GDM1 (cell line): ENCODE results near the gene LRP4.

Experiments
- DNase-seq: peaks from one replicate; lab custom pipeline; 2025; lab: John Stamatoyannopoulos, UW

Gene LRP4

DNA sequence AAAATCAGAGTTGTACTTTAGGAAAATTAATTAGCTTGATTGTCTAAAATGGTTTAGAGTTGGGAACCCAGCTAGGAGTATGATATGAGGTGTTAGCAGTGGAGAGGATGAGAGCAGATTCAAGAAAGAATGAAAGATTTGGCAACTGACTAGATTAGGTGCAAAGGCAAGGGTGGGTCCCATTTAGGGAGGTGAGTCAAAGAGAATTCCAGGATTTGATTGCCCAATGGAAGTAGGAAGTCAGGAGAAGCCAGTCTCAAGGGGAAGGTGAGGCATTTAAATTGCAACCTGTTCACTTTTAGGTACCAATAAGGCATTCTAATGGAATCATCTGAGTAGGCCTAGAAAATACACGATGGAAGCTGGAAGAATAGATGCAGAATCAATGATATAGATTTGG, 68.7 kb downstream of the LRP4 start:
- DNase-seq = no peak

DNA sequence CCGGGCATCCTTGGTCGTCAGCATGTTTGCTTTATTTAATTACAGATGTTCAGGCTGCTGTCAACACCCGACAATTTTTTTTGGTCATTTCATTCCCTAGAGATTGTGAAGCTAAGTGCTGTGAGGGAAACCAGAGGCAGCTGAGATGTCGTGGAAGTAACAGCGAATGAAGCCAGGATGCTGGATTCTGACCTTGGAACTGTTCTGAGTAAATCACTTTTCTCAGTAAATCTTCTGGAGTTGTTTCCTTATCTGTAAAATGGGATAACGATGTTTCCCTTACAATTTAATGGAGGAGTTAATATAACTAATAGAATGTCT, 71.9 kb downstream of the LRP4 start:
- DNase-seq = no peak

DNA sequence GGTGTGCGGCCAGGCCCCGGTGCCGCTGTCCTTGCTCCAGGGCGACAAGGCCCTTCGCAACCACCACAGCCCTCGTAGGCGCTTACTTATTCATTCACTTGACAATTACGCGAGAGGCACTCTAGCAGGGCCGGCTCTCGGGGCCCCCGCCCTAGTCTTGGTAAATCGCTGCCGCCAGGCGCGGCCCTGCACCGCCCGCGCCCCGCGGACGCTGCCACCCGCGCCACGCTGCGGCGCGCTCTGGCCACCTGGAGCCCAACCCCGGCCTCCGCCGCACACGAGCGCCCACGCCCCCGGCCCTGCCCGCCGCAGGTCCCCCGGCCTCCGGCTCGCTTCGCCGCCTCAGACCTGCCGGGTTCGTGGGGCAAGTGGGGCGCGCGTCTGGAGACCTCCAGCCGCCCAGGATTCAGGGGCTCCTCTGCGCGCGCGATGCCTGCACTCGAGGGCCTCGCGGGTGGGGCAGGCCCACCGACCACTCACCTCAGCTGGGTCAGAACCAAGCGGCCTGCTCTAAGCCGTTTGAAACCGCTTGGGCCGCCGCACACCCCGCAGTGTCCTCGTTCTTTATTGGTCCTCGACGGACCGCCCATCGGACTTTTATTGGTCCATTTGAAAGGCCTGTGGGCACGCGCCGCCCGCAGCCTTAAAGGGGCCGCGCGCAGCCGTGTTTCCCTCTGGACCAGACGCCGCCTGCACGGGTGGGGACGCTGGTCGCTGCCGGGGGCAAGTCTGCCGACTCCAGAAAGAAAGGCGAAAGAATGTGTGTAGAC, 72.4 kb downstream of the LRP4 start, which contains the start of gene CKAP5:
TSS of gene CKAP5 (minus strand) at position 541 of the 770 bp plus-strand sequence. CDS start 25,049 bp downstream, outside the sequence.
- DNase-seq = peak; percentile 74

DNA sequence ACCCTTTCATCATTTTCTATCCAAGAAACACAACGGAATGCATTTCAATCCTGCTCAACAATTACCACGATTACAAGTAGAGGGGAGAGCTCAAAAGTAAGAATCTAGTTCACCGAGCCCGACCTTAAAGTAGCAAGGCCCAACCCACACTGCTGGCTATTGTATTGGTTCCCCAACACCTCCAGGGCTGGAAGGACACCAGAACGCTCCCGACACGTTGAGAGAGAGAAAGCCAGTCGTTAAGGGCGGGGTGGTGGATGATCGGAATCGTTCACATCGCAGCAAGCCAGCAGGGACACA, 73.0 kb downstream of the LRP4 start:
- DNase-seq = no peak

DNA sequence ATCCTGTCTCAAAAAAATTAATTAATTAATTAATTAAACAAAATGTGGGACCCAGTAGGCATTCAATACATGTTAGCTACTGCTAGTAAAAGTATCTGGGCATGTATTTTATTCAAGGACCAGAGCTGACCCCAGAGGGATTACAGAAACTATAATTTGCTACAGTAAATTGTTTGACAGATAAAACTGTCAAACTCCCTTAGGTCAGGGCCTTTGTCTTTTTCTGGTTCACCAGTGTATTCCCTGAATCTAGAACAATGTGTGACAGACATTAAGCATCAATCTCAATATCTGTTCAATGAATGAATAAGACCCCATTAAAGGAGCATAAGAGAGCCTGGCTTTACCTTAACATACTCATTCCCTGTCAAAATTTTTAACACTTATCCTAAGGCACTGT, 78.2 kb downstream of the LRP4 start:
- DNase-seq = no peak

DNA sequence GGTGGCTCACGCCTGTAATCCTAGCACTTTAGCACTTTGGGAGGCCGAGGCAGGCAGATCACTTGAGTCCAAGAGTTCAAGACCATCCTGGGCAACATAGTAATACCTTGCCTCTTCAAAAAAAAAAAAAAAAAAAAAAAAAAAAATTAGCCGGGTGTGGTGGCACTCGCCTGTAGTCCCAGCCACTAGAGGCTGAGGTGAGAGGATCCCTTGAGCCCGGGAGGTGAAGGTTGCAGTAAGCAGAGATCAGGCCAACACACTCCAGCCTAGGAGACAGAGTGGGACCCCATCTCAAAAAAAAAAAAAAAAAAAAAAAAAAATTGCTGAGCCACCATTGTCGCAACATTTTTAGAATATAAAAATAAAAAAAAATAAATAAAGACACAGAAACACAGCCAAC, 79.8 kb downstream of the LRP4 start:
- DNase-seq = no peak

DNA sequence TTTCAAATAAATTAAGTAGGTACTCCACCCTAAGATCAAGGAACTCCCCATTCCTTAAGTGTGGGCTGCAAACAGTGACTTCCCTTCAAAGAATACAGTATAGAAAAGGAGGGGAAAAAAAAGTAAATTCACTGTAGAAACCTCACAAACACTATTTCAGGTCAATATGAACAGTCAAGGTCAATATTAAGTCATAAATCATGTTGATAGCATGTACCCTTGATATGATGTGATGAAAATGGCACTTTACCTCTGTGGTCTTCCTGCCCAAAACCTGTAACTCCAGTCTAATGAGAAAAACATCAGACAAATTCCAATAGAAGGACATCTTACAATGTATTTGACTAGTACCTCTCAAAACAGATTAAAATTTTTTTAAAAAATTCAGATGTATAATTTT, 80.5 kb downstream of the LRP4 start:
- no peak for DNase-seq

DNA sequence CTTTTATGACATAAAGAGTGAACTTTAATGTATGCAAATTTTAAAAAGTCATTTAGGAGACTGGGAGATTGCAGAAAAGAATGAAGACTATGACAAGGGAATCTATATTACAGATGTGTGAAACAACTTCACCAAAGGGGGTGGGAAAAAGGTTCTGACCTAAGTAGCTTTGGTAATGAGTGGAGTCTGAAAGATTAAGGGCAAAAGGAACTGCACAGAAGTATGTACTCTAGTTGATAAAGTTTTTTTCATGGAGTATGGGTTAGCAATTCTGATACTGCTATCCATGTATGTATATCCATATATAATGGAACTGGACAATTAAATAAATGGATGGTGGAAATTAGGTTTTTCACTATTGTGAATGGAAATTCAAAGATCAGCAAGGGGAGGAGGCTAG, 81.5 kb downstream of the LRP4 start:
- DNase-seq = no peak

DNA sequence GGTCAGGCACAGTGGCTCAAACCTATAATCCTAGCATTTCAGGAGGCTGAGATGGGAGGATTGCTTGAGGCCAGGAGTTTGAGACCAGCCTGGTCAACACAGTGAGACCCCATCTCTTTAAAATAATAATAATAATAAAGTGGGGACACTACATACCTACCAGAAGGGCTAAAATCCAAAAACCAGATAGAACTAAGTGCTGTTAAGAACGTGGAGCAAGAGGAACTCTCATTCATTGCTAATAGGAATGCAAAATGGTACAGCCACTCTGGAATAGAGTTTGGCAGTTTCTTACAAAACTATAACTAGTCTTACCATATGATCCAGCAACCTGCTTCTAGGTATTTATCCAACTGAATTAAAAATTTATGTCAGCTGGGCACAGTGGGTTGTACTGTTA, 81.9 kb downstream of the LRP4 start:
- DNase-seq = no peak

DNA sequence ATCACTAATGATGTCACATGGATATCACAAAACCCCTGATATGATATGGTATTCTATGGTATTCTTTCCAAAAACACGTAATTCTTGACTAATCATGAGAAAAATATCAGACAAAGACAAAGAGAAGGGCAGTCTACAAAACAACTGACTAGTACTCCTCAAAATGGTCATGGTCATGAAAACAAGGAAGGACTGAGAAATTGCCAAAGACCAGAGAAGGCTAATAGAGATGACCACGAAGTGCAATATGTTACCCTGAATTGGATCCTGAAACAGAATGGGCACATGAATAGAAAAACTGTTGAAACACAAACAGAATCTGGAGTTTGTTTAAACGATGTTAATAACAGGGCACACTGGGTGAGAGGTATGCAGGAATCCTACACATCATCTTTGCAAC, 82.5 kb downstream of the LRP4 start:
- DNase-seq = no peak

DNA sequence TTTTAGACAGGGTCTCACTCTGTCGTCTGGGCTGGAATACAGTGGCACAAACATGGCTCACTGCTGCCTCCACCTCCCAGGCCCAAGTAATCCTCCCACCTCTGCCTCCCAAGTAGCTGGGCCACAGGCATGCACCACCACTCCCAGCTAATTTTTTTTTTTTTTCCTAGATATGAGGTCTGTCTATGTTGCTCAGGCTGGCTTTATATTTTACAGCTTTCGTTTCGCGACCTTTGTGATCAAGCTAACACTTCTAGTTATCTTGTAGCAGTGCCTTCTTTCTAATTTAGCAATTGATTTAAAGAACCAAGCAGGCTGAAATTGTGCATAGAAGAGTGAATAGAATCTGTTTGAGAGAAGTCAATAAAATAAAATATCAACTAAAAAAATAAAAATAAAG, 83.5 kb downstream of the LRP4 start:
- DNase-seq = no peak

DNA sequence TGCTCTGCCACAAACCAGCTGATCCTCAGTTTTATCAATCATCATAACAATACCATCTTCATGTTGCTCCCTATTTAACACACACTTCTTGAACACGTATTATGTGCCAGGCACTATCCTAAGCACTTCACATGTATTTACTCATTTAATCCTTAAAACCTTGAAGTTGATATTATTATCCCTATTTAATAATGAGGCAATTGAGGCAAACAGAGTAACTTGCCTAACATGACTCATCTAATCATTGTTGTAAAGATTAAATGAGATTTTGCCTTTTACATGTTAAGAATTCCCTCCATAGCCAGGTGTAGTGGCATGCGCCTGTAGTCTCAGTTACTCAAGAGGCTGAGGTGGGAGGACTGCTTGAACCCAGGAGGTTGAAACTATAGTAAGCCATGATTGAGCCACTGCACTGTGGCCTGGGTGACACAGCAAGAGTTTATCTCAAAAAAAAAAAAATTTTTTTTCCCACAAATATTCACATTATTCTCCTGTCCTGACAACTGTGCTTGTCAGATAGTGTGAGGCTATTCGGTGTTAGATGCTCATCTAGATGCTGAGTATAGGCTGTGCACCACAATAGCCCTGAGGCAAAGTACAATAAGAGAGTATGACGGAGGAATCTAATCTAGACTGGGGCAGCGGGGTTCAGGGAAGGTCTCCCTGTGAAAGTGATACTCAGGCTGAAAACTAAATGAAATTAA, 85.7 kb downstream of the LRP4 start:
- no peak for DNase-seq

DNA sequence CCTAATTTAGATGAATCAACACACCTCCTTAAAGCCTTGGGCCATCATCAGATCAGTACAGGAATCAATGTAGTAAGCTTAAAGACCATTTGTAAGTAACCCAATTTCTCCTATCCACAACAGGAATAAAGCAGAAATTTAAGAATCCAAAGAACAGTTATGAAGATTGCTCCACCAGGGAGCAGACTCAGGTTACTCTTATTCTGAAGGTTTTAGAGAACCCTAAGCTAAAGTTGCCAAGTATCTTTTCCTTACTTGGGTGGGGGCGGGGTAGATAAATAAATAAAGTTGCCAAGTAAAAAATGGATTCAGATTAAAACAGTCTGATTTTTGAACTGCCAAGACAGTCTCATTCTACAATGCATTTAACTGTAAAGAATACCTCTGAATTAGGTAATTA, 90.4 kb downstream of the LRP4 start:
- DNase-seq = no peak

DNA sequence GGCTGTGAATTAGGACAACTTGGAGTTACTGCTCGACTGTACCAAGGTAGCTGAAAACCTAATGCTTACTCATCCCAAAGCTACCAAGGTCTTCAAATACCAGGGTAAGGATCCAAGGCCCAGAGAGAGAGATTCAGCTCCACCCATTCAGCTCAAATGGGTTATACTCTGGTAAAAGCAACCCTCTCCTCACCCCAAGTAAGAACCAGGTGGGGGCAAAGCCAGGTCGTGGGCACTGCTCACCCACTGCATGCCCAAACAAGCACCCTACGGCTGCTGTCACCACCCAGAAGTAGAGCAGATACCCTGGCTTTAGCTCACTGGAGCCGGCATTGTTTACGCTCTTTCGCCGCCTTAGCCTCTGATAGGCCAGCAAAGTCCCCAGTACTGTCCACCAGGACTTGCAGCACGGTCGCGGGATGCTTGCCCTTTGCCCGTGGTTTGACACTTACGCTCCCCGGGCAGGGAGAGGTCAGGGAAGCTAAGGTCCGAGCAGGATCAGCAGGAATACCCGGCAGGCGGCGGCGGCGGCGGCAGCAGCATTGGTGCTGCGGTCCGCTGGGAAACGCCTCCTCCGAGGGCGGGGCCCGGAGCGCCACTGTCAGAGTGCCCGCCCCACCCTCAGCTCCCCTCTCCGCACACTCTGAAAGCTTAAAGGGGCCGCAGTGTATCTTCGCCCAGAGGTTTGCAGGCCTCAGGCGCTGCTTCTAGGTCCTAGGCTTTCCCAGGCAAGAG, 91.9 kb downstream of the LRP4 start:
- no peak for DNase-seq

DNA sequence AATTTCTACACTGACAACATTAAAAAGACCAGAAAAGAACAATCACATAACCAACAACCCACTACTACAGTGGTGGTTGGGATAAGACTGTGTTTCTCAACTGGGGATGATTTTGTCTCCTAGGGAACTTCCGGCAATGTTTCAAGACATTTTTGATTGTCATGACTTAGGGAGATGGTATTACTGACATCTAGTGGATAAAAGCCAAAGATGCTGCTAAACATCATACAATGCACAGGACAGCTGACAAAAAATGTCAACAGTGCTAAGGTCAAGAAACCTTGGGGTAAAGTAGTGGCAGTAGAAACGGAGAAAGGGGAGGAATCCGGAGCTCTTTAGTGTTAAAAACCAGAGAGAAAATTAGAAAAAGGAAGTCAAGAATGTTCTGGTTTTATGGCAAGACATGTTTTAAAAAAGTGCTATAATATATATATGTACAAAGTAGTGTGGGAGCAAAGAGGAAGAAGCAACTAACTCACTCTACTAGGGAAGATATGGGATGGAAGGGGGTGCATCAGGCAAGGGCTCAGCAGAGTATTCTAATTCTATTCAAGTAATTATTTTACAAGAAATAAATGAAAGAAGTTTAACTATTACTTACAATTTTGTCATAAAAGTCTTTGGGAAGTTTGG, 109.4 kb downstream of the LRP4 start:
- DNase-seq = no peak
